HG03354 (cell line): Measurements from ENCODE around the gene CENPM.
A peak's percentile ranks its signal among the peaks of the same experiment; 100 is the strongest.

ENCODE experiments used
- ATAC-seq: cut with Tn5 transposase; IDR thresholded peaks from one replicate; pipeline ENCODE4 v1.9.1; 2021; ENCODE audit warnings: mild to moderate bottlenecking; ENCODE audit not compliant: unreplicated experiment, poor library complexity, severe bottlenecking

The CENPM gene, protein sequence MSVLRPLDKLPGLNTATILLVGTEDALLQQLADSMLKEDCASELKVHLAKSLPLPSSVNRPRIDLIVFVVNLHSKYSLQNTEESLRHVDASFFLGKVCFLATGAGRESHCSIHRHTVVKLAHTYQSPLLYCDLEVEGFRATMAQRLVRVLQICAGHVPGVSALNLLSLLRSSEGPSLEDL

DNA sequence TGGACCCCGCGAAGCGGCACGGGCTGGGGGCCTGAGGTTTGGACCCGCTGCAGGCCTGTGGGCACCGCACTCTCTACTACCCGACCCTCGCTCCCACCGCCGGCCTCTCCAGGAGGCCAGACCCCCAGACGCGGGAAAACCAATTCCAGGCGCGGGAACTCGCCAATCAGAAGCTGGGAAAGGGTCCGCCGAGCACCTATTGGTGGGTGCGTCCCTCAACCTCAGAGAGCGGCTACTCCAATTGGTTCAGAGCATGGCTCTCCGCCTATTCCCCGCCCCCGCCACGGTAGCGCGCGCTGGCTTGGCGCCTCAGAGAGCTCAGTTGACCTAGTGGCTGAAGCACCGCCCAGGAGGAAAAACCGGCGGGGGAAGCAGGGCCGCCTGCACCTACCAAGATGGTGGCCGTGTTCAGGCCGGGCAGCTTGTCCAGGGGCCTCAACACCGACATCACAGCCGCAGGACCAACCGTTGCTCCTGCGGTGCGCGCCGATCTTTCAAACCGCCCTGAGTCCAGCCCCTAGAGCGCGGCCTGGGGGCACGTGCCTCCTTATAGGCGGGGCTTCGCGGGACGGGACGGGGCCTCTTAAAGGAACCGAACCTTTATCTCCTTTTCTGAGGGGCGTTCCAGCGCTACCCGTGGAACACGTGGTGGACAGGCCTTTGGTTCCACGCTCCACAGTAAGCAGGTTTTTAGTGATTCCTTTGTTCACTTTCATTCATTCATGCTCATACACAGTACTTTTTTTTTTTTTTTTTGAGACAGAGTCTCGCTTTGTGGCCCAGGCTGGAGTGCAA, at the start of gene CENPM:
TSS of gene CENPM (minus strand) at position 524 of the 795 bp plus-strand sequence. CDS start at position 448, 76 bp downstream.
- peak; percentile 81 for ATAC-seq

DNA sequence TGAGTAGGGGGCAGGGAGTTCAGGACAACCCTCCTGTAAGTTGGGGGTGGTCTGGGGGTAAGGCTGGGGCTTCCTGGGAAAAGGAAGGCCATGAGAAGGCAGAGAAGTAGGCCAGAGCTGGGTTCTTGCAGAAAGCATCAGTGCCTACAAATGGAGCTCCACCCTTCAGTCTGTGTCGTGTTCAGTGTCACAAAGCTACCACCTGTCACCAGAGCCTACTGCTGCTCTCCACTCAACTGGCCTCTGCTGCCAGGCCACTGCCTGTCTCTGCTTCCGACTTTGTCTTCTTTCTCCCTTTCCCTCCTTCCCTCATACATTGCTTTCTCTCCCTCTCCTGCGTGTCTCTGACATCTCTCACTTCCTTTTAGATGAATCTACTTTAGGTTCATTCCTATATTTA, 48.3 kb upstream of the CENPM start:
- ATAC-seq = no peak

DNA sequence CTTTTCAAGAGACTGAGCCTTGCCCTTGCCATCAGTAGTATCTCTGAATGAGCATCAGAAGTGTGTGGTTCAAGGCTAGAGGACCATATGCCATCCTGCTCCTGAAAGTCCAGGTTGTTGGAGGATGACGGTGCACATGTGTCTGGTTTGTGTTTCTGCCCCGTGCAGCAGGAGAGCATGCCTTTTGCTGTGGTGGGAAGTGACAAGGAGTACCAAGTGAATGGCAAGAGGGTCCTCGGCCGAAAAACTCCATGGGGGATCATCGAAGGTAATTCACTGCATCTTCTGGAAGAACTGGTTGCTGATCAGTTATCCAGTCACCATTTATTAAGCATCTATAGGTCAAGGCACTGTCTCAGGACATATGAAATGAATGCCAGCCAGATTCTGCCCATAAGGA, 45.5 kb upstream of the CENPM start:
- ATAC-seq = no peak

DNA sequence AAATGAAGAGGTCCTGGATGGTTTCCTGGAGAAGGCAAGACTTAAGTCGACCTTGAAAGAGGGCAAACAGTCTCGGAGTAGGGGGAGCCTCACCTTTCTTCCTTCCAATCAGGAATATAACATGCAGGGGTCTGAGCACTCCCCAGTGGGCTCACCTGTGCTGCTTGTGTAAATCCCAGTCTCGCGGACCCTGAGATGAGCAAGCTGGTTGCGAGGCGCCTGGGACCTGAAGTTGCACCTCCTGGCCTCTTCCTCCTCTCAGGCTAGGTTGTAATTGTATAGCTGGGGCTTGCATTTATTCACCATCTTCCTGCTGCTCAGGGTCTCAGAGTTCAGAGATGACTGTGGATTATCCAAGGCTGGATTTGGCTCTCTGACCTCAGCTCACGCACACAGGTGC, 44.2 kb upstream of the CENPM start:
- no peak for ATAC-seq

DNA sequence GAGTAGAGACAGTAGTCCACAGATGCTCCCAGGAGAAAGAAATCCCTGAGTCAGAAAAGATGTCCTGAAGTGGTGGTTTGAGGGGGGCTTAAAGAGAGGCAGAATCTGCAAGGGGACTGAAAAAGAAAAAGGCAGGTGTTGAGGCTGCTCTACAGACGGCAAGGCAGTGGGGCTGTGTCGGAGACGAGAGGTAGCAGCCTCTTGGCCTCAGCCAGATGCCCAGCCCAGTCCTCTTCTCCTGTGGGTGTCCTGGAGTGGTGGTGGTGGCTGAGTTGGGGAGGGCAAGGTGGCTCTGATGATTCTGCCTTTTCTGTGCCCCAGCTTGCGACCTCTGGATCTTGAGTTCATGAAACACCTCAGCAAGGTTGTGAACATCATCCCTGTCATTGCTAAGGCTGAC, 42.3 kb upstream of the CENPM start:
- ATAC-seq = no peak

DNA sequence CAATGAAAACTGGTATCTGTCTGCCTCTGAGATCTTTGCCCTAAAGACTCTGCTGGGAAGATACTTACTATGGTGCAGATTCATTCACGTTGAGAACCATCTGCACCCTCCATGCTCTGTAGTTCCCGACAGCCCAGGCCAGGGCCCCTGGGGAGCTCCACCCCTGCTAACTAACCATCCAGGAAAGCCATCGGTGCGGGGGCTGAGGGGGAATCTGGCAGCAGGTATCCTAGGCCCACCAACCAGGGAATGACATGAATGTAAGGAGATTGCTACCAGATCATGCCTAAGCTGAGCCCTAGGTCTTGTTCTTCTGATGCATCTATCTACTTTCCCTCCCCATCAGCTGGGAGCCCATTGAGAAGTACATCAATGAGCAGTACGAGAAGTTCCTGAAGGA, 40.3 kb upstream of the CENPM start:
- no peak for ATAC-seq

DNA sequence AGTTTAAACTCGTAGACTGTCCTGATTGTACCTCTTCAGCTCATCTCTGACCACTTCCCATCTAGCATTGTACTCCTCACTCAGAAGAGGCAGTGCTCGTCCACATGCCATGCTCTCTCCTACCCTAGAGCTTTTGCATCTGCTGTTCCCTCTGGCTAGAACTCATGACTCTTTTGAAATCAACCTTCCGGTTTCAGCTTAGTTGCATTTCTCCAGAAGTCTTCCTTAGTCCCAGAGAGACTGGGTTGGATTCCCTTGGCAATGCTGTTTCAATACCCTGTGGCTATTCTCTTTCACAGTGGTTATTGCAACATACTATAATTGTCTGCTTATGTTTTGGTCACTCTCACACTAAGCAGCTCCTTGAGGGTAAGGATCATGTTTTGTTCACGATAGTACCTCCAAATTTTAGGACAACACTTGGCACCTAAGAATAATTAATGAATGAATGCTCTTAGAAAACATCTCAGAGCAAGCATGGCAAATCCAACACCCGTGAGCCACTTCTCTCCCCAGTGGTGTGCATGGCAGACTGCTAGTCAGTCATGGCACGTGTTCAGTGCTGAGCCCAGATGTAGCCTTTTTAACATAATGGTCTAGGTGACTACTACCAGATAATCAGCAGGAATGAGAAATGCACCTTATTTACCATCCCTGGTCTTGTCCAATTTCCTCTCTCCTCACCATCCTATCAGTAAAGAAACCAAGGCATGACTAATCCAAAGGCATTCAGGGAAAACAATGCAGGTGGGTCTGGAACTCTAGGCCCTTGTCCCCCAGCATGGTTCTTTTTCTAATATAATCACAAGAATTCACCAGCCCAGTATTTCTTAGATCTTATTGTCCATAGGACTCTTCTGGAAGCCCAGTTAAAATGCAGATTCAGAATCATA, 36.8 kb upstream of the CENPM start:
- no peak for ATAC-seq

DNA sequence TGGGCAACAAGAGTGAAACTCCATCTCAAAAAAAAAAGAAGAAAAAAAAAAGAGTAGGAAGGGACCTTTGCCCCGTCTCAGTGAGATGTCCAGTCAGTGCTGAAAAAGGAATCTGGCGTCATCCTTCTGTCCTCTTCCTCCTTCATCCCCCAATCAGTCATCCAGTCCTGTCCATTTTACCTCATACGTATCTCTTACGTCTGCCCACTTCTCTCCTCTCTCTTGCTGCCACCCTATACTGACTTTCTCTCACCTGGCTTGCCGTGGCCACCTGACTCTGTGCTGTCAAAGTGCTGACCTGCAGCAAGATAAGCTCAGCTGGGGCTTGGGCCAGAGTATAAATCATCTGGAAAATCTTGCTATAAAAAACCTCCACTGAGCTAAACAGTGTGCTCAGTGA, 35.9 kb upstream of the CENPM start:
- ATAC-seq = no peak

DNA sequence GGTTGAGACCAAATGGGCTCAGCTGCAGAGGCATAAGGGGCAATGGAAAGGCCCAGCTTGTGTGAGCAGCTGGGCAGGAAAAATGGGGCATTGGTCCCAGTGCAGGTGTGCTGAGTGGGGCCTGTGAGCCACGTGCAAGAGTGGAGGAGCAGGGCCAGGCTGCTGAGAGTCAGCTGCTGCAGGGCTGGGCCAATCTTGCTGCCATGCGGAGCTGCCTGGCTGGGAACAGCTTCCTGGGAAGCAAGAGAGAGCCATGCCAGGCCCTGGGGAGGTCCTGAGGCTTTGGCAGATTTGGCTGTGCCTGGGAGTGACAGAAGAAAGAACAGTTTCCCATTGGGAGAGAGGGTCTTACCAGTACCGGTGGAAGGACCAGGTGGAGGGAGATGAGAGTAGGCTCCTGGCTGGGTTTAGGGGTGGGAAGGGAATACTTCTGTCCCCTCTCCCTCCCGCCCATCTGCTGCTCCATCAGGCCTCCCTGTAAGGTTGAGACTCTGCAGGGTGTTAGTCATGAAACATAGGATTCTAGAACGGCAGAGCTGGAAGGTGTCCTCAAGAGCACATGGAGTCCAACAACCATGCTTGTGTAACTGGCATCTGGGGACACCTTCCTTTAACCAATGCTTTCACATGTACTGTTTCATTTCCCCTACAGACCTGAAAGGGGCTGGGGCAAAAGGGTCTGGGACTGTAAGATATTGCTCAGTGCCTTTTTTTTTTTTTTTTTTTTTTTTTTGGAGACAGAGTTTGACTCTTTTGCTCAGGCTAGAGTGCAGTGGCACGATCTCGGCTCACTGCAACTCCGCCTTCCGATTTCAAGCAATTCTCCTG, 32.7 kb upstream of the CENPM start:
- no peak for ATAC-seq

DNA sequence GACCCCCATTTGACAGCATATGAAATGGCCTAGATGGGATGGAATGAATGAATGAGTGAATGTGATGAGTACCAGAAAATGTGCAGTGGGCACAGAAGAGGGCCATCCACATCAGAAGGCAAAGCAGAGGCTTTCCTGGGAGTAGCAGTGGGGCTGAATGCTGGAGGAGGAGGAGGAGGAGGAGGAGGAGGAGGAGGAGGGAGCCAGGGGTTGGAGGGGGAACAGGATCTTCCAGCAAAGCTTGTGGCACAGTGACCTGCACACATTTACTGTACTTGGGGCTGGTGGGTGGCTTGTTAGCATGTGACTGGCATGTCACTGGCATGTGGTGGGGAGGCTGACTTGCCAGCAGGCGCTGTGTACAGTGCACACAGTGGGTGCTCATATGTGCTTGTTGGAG, 31.8 kb upstream of the CENPM start:
- ATAC-seq = no peak

DNA sequence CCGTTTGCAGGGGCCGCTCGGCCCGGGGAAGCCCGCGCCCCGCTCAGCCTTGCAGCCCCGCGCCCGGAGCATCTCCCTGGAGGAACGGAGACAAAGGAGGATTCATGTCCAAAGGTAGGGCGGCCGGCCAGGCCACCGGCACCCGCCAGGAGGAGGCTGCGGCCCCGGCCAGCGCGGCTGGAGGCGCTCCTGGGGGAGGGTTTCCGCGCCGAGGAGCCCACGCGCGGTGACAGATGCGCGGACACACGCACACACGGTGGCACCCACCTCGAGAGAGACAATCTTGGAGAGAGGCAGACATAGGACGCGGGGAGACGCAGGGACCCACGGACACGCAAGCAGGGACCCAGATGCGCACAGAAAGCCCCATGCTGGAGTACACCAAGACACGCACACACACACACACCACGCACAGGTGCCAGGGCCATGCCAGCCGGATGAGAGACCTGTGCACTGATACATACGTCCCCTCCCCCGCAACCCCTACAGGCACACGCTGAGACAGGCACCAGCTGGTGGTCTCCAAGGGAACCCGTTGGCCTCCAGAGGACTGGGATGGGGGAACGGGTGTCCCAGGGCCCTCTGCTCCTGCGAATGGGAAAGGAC, 30.1 kb upstream of the CENPM start:
- ATAC-seq = no peak

DNA sequence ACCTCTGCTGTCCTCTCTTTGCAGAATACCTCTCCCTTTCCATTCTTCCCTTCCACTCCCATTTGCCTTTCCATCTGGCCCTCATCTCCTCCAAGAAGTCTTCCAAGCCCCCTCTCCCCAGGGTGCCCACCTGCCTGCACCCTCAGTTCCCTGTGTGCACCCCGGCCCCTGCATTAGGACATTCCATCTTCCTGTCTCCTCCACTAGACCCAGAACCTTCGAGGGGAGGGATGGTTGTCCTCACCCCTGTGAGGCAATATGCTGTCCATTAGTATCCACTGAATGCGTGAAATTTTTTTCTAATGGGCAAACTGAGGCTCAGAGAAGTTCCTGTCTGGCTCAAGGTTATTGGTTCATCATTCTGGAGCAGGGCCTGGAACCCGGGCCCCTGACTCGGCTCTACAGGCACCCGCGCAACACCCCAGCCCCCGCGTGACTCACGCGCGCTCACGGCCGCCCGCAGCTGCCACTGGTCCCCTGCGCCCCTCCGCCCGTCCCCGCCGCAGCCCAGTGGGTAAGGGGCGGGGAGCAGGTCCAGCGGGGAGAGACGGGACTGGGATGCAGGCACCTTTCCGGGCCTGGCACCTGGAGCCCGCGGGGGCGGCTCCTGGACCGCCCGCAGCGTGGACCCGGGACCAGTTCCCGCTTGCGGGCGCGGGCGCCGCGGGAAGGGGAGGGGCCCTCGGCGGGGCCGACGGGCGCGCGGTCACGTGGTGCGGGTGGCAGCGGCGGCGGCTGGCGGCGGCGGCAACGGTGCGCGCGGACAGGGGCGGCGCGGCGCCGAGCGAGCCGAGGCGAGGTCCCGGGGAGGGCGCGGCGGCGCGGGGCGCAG, 29.3 kb upstream of the CENPM start:
- ATAC-seq = no peak

DNA sequence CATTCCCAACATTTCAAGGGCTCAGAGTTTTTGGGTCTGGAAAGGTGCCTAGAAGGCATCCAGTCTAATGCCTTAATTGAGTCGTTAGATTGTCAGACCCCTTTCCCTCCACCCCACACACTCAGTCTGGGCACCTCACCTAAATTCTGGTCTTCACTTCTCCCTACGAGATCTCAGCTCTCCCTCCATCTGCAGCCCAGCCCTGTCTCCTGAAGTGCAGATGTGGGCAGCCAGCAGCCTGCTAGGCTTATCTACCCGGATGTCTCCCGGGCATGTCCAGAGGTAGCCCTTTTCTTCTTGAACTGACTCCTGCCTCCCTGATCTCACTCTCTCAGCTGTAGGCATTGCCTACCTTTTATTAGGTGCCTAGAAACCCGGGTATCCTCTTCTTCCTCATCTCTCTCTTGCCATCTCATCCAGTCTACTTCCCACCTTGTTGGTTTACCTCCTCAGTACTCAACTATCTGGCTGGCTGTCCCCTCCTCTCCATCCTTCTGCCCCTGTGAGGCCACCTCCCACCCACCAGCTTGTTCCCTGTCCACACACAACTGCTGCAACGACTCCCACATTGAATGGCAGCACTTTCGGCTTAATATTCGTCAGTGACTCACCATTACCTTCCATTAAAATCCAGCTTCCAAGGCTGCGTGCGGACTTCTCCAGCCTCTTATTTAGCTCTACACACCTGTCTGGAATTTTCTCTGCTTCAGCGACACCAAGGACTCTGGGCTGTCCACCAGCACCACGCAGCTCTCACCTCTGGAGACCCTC, 28.5 kb upstream of the CENPM start:
- no peak for ATAC-seq

DNA sequence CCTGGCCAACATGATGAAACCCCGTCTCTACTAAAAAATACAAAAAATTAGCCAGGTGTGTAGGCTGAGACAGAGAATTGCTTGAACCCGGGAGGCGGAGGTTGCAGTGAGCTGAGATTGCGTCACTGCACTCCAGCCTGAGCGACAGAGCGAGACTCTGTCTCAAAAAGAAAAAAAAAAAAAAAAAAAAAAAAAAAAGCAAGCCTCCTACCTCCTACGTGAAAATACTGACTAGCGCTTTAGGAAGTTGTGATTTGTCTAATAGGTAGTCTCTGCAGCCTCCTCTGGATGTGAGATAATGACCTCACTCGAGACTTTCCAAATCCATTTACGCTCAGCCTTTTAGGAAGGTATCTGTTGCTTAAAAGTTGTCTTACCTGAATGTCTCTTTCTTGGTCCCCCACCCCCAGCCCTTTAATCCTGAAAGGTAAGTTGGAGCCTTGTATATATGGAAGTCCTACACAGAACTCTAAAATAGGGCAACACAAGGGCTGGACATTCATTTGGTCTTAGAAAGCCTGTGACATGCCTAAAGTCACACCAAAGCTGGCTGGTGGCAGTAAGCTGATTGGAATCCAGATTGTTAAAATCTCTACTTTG, 27.8 kb upstream of the CENPM start:
- no peak for ATAC-seq

DNA sequence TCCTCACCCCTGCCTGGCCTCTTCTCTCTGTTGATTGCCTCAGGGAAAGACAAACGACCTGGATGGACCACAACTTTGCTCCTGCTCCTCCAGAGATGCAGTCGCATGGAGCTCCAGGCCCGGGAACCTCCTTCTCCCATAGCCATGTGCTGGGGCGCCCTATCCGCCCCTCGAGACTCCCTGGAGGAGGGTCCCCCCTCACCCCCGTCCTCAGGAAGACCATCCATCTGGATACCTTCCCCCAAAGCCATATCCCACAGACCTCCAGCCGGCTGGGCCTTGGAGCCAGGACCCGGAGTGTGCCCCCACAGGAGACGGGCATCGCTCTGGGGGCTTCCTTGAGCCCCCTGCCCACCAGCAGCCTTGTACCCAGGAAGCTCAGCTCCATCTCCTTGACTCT, 24.5 kb upstream of the CENPM start:
- ATAC-seq = no peak

DNA sequence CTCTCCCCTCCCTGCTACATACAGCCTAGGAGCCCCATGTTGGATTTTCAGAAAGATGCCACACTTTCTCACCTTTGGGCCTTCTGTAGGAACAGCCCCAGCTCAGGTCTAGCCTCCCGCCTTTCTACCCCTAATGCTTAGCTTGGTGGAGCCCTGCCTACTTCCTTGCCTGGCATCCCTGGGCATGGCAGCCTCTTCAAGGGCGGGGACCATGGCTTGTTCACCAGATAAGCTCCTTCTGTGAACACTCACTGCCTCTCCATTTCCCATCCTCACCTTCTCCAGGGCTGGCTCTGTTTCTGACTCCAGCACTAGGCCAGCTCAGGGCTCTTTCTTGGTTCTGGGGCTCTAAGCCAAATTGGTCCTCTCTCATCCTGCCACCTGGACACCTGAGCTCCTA, 23.6 kb upstream of the CENPM start:
- ATAC-seq = no peak

DNA sequence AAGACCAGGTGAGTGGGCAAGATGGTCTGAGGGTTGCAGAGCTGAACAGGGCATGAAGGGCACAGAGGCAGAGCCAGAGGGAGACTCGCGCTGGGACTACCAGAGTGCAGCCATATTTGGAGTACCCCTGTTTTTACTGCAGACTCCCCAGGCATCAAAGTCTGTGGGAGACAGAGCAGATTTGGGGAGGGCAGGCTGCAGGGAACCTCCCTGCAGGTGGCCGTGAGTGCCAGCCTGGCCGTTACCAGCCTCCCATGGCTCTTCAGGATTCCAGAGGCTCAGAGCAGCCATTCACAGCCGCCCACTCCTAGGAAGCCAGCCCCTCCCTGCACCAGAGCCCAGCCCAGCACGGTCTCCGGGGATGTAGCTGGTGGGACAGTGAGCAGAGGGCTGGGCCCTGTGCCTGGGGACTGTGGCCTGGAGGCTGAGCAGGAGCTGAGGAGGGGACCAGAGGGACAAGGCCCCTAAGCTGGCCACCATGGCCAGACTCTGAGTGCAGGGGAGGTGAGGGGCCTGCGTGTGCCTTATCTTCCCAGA, 22.2 kb upstream of the CENPM start, which contains the start of gene SEPTIN3:
TSS of gene SEPTIN3 (plus strand) at position 334 of the 537 bp plus-strand sequence. CDS start 2,050 bp downstream, outside the sequence.
- no peak for ATAC-seq
